ENCODE results near the gene NUBPL. TPM values are rescaled to one million over a fixed set of nuclear protein-coding genes. Genes with fewer than 3 reads are reported as not detected.

The NUBPL gene
- total RNA-seq, 1 experiment from 2014 or later, result 5.7 TPM

DNA sequence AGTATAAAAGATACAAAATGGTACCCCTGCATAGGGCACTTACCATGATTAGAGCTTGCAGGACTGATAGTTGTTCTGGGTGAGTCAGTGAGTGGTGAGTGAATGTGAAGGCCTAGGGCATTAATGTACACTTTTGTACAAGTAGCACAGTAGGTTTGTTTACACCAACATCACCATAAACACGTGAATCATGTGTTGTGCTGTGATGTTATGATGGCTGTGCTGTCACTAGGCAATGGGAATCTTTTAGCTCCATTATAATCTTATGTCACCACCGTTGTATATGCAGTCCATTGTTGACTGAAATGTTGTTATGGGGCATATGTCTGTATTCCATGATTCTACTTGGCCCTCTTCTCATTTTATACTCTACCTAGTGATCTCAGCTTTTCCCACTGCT lies 11.8 kb downstream of the NUBPL start:
- no peak for ATAC-seq
- no peak for DNase-seq (ENCODE audit: low read depth, low spot score)
- H3K27ac ChIP-seq (ENCODE audit: low read length), result no peak overlapping the region
- CTCF ChIA-PET, result interaction anchor here (0.6 kb wide), 1 partner anchor 388 kb away, joined by 4 read pairs; no protein-coding TSS in a partner anchor
- intact Hi-C loops (cut with micrococcal nuclease; ENCODE audit: unreplicated experiment) (no loop called here), in situ Hi-C loops (cut with HindIII; ENCODE audit: low pct_unique_long_range_greater_than_20kb, low sequenced_read_pairs) (no loop called here)
- H3K4me3 ChIP-seq (ENCODE audit: low read depth in 2 of 2, low read length in 2 of 2), result no peak overlapping the region
- POLR2A ChIA-PET, result no interaction called here
- H3K4me1 ChIP-seq (ENCODE audit: control insufficient read depth, insufficient read depth, low read length), result no peaks in the 10 kb centered on the region
- H3K36me3 ChIP-seq (ENCODE audit: control insufficient read depth, insufficient read depth, low read length), result no peaks in the 10 kb centered on the region
- H3K27me3 ChIP-seq (ENCODE audit: control insufficient read depth, insufficient read depth, low read length), result no peaks in the 10 kb centered on the region
- BruUV-seq (replicated peaks), result no TSS peak
- H3K9me3 ChIP-seq (ENCODE audit: control insufficient read depth, insufficient read depth, low read depth, low read length), result no peaks in the 10 kb centered on the region
- TF ChIP-seq TCF7L2 (IDR thresholded peaks at IDR 0.05; ENCODE audit: low read depth, low read length) (no peak), SIN3A (IDR thresholded peaks at IDR 0.05; ENCODE audit: borderline replicate concordance, insufficient read depth, low read depth, low read length) (no peak), CTCF (IDR thresholded peaks at IDR 0.05) (no peak), REST (IDR thresholded peaks at IDR 0.05; ENCODE audit: insufficient read depth in 1 of 2, low read depth in 2 of 2, low read length in 1 of 2) (no peak), POLR2AphosphoS5 (IDR thresholded peaks at IDR 0.05; ENCODE audit: low read depth, low read length) (no peak)

GRCh38 chr14:31576949-31577348 lies 15.7 kb downstream of the NUBPL start:
- Histone ChIP-seq H3K27ac (ENCODE audit: low read length) (no peak overlapping the region), H3K36me3 (ENCODE audit: control insufficient read depth, insufficient read depth, low read length) (no peaks in the 10 kb centered on the region), H3K4me3 (ENCODE audit: low read depth in 2 of 2, low read length in 2 of 2) (no peak overlapping the region), H3K27me3 (ENCODE audit: control insufficient read depth, insufficient read depth, low read length) (no peaks in the 10 kb centered on the region), H3K9me3 (ENCODE audit: control insufficient read depth, insufficient read depth, low read depth, low read length) (no peaks in the 10 kb centered on the region), H3K4me1 (ENCODE audit: control insufficient read depth, insufficient read depth, low read length) (no peaks in the 10 kb centered on the region)
- ChIA-PET POLR2A (no interaction called here), CTCF (no interaction called here)
- ATAC-seq (no peak), DNase-seq (ENCODE audit: low read depth, low spot score) (no peak)
- TF ChIP-seq CTCF (IDR thresholded peaks at IDR 0.05) (no peak), POLR2AphosphoS5 (IDR thresholded peaks at IDR 0.05; ENCODE audit: low read depth, low read length) (no peak)
- intact Hi-C loops (cut with micrococcal nuclease; ENCODE audit: unreplicated experiment) (no loop called here), in situ Hi-C loops (cut with HindIII; ENCODE audit: low pct_unique_long_range_greater_than_20kb, low sequenced_read_pairs) (no loop called here)
- BruUV-seq (replicated peaks), result no TSS peak

DNA sequence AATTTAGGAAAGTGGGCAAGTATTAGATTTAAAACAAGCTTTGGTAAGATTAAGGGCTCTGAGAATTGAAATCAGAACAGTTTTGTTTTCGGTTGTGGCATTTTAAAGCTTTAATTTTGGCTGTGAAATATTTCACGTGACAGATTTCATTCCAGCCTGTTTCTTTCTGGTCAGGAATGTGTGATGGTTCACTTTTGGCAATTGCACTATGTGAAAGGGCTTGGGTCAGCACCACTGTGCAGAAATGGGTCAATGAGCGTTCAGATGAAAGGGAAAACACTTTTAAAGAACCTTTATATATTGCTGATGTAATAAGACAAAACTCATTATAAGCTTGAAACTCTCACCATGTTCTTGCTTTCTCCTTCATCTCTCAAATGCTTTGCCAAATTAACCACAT lies 17.1 kb downstream of the NUBPL start:
- intact Hi-C loops (cut with micrococcal nuclease; ENCODE audit: unreplicated experiment) (no loop called here), in situ Hi-C loops (cut with HindIII; ENCODE audit: low pct_unique_long_range_greater_than_20kb, low sequenced_read_pairs) (no loop called here)
- no peak overlapping the region for H3K4me3 ChIP-seq (ENCODE audit: low read depth in 2 of 2, low read length in 2 of 2)
- H3K9me3 ChIP-seq (ENCODE audit: control insufficient read depth, insufficient read depth, low read depth, low read length), result no peaks in the 10 kb centered on the region
- no peaks in the 10 kb centered on the region for H3K36me3 ChIP-seq (ENCODE audit: control insufficient read depth, insufficient read depth, low read length)
- ChIA-PET CTCF (no interaction called here), POLR2A (no interaction called here)
- no peak overlapping the region for H3K27ac ChIP-seq (ENCODE audit: low read length)
- DNase-seq (ENCODE audit: low read depth, low spot score) (no peak), ATAC-seq (no peak)
- TF ChIP-seq TCF7L2 (IDR thresholded peaks at IDR 0.05; ENCODE audit: low read depth, low read length), result no peak
- no peak for TF ChIP-seq CTCF (IDR thresholded peaks at IDR 0.05)
- no peak for TF ChIP-seq SIN3A (IDR thresholded peaks at IDR 0.05; ENCODE audit: borderline replicate concordance, insufficient read depth, low read depth, low read length)
- TF ChIP-seq REST (IDR thresholded peaks at IDR 0.05; ENCODE audit: insufficient read depth in 1 of 2, low read depth in 2 of 2, low read length in 1 of 2), result no peak
- no peak for TF ChIP-seq POLR2AphosphoS5 (IDR thresholded peaks at IDR 0.05; ENCODE audit: low read depth, low read length)
- H3K27me3 ChIP-seq (ENCODE audit: control insufficient read depth, insufficient read depth, low read length), result no peaks in the 10 kb centered on the region
- no peaks in the 10 kb centered on the region for H3K4me1 ChIP-seq (ENCODE audit: control insufficient read depth, insufficient read depth, low read length)
- BruUV-seq (replicated peaks), result no TSS peak
